Heart left ventricle (tissue), 16 donors: ENCODE data around the gene VCPKMT. TPM values are rescaled to one million over a fixed set of nuclear protein-coding genes. Genes with fewer than 3 reads are reported as not detected.

Experiments used
- ATAC-seq, 4 donors: fragments of 200-7000 bp; cut with Tn5 transposase; one replicate each; pipeline ENCODE4 v1.9.1; 2020 to 2022; ENCODE audit warnings: moderate library complexity in 4 of 4, mild to moderate bottlenecking in 3 of 4, moderate number of reproducible peaks in 1 of 4
- DNase-seq, 5 donors: peaks; one replicate each; pipeline ENCODE4 v3.0.0-alpha.2; 2020
- H3K27ac ChIP-seq, 12 donors: fragments of 200-600 bp; sonication (generic) in 4 of 12; one replicate each; pipeline versions ENCODE4 v1.5.0 to v1.8.0; 2016 to 2022; ENCODE audit warnings: mild to moderate bottlenecking in 2 of 12
- H3K27me3 ChIP-seq, 9 donors: fragments of 200-600 bp; sonication (generic) in 2 of 9; one replicate each; pipeline versions ENCODE4 v1.5.1 to v1.8.0; 2016 to 2022; ENCODE audit warnings: mild to moderate bottlenecking in 3 of 9
- H3K36me3 ChIP-seq, 9 donors: fragments of 200-600 bp; sonication (generic) in 2 of 9; one replicate each; pipeline versions ENCODE4 v1.5.0 to v1.8.0; 2018 to 2022; ENCODE audit warnings: mild to moderate bottlenecking in 2 of 9
- H3K4me1 ChIP-seq, 12 donors: fragments of 200-600 bp; sonication (generic) in 4 of 12; one replicate each; pipeline versions ENCODE4 v1.5.0 to v1.8.0; 2016 to 2022; ENCODE audit warnings: mild to moderate bottlenecking in 3 of 12
- H3K4me3 ChIP-seq, 12 donors: fragments of 200-600 bp; sonication (generic) in 4 of 12; one replicate each; pipeline versions ENCODE4 v1.5.0 to v1.8.0; 2017 to 2022; ENCODE audit warnings: mild to moderate bottlenecking in 9 of 12, moderate library complexity in 4 of 12
- H3K9me3 ChIP-seq, 12 donors: fragments of 200-600 bp; sonication (generic) in 4 of 12; one replicate each; pipeline versions ENCODE4 v1.5.0 to v1.8.0; 2016 to 2022; ENCODE audit warnings: mild to moderate bottlenecking in 1 of 12
- CTCF ChIP-seq, 12 donors: fragments of 200-600 bp; sonication (generic) in 4 of 12; IDR thresholded peaks; one replicate each; pipeline versions ENCODE4 v1.5.0 to v1.8.0; 2018 to 2022; ENCODE audit warnings: antibody characterized with exemption in 12 of 12, mild to moderate bottlenecking in 5 of 12
- POLR2A ChIP-seq, 2 donors: fragments of 450-650 bp; IDR thresholded peaks; one replicate each; pipeline ENCODE4 v1.6.1; 2017; ENCODE audit warnings: antibody characterized with exemption in 2 of 2, mild to moderate bottlenecking in 2 of 2, moderate library complexity in 2 of 2
- WGBS, 4 donors: extraction: QIAGEN DNeasy Blood & Tissue Kit in 2 of 4; methylation state at CpG; one replicate each; pipeline versions ENCODE4 v1.1.5 to v1.1.7; 2013 to 2018; 5-methylcytosine and 5-hydroxymethylcytosine counted together
- intact Hi-C, 10 donors: fragments of 100-400 bp; cut with DNase I; formaldehyde crosslinking; loops; one replicate each; pipeline versions ENCODE4 v1.11.1 to v1.14.2; 2022
- polyA plus RNA-seq, 2 donors: library from polyadenylated mRNA; stranded (reverse); fragments of 200-250 nt; gene quantifications; one replicate each; pipeline ENCODE4 v1.2.3, GENCODE V29; 2013
- total RNA-seq, 9 donors: library from RNA; depleted of rRNA in 2 of 9; stranded (reverse); fragments of >200 nt in 2 of 9; fragmentation: NEBNext Ultra II Directional in 3 of 9; extraction: Animal tissue kit (Norgen Biotek cat#: 25700) in 3 of 9; gene quantifications; one replicate each; pipeline versions ENCODE4 v1.1.0 to v1.2.4, GENCODE V29; 2016 to 2023
- donor health status: ischemic (EF 13 %, LVEDD 7.1; RV severe dilation, severe dysfunction).
- donor health status: healthy with polysubstance abuse.
- donor health status: DM: no; HTN: yes; CAD: no.
- donor health status: DM: no; HTN: no; CAD: no.
- donor health status: ischemic (EF 25% LVEDD 6.9; RV normal size, moderate dysfunction).
- donor health status: ischemic (EF 25% LVEDD 5.7; RV mildly dilated, moderate dysfunction).
- donor health status: healthy.
- donor health status: DM: yes; HTN: yes; CAD: no.
- donor health status: ischemic (EF 35%, LVEDD 5.7; RV mildly dilated, moderate dysfunction).
- donor health status: nonischemic (EF 11% LVEDD 7.7; RV severe dilation, severe dysfunction).
- donor health status: DM: yes; HTN: yes; CAD: no.
- donor health status: PGD.
- donor health status: ischemic (EF 29% LVEDD 5.4; RV normal size, mild dysfunction).
- donor health status: nonischemic (EF 23%, LVEDD 6.1; RV moderate dilation, normal function).

VCPKMT gene
- total and polyA plus RNA-seq, 11 donors = 0.95 to 7.1 (median 3.1) TPM

GRCh38 chr14:50062438-50063085, 53.8 kb downstream of the VCPKMT start:
- intact Hi-C loops = loop anchor here in 2 of 10 donors (5.0 kb wide), 2 partner anchors 90 to 195 kb away; no protein-coding TSS in a partner anchor
- 76 to 93% (median 91%) methylated on average over 7 of the region's 7 CpGs for WGBS, 4 donors
- peak overlapping the region in 7 of 12 donors; percentile 63 to 91 (median 79) for H3K27ac ChIP-seq
- no peak for TF ChIP-seq CTCF (IDR thresholded peaks at IDR 0.05)
- no peak for TF ChIP-seq POLR2A (IDR thresholded peaks at IDR 0.05)
- peaks cover 5 to 64% (median 23%) of the 10 kb centered on the region in 12 donors for H3K4me1 ChIP-seq
- no peaks in the 10 kb centered on the region for H3K36me3 ChIP-seq
- DNase-seq (no peak), ATAC-seq (no peak)
- no peaks in the 10 kb centered on the region for H3K27me3 ChIP-seq
- H3K4me3 ChIP-seq = peak overlapping the region in 1 of 12 donors; percentile 29
- no peaks in the 10 kb centered on the region for H3K9me3 ChIP-seq

GRCh38 chr14:50061664-50062437, 54.5 kb downstream of the VCPKMT start:
- ATAC-seq = peak in 3 of 4 donors; percentile 45 to 62 (median 48)

GRCh38 chr14:50060871-50061663, 55.3 kb downstream of the VCPKMT start:
- TF ChIP-seq POLR2A (IDR thresholded peaks at IDR 0.05) (no peak), CTCF (IDR thresholded peaks at IDR 0.05) (peak in 5 of 12 donors; percentile 3 to 22 (median 15))
- Histone ChIP-seq H3K4me3 (peak overlapping the region in 1 of 12 donors; percentile 15), H3K9me3 (no peaks in the 10 kb centered on the region), H3K27me3 (no peaks in the 10 kb centered on the region), H3K27ac (peak overlapping the region; percentile 5 to 91 (median 73)), H3K4me1 (peaks cover 5 to 79% (median 25%) of the 10 kb centered on the region in 12 donors), H3K36me3 (no peaks in the 10 kb centered on the region)
- intact Hi-C loops = loop anchor here in 2 of 10 donors (5.0 kb wide), 2 partner anchors 89 to 194 kb away; no protein-coding TSS in a partner anchor
- ATAC-seq (peak; percentile 53 to 89 (median 78)), DNase-seq (peak in 3 of 5 donors; percentile 56 to 63 (median 63))
- WGBS, 4 donors = 36 to 43% (median 42%) methylated on average over 12 of the region's 12 CpGs

More at GRCh38 chr14:50061664-50062437, 54.5 kb downstream of the VCPKMT start:
- H3K9me3 ChIP-seq = no peaks in the 10 kb centered on the region
- H3K27ac ChIP-seq = peak overlapping the region; percentile 5 to 91 (median 73)
- no peak for TF ChIP-seq POLR2A (IDR thresholded peaks at IDR 0.05)
- no peak for TF ChIP-seq CTCF (IDR thresholded peaks at IDR 0.05)
- H3K4me1 ChIP-seq = peaks cover 5 to 71% (median 23%) of the 10 kb centered on the region in 12 donors
- intact Hi-C loops = loop anchor here in 2 of 10 donors (5.0 kb wide), 2 partner anchors 90 to 195 kb away; no protein-coding TSS in a partner anchor
- no peaks in the 10 kb centered on the region for H3K36me3 ChIP-seq
- peak in 1 of 5 donors; percentile 76 for DNase-seq
- 72 to 84% (median 79%) methylated on average over 11 of the region's 11 CpGs for WGBS, 4 donors
- no peaks in the 10 kb centered on the region for H3K27me3 ChIP-seq
- H3K4me3 ChIP-seq = peak overlapping the region in 1 of 12 donors; percentile 29
